Stimulated activated CD4-positive, alpha-beta T cell treated with anti-CD3 and anti-CD28 coated beads, Interleukin-1b, Interleukin-23, amount 100 ng/mL, for 48 hours (primary cell): Measurements from ENCODE around the gene BIRC6.
"Not testable (repeated sequence)": the region's sequence is repeated elsewhere in the genome, so short reads cannot be mapped to it uniquely, and the experiment has no call there.

Experiments
- DNase-seq: peaks from one replicate; pipeline ENCODE4 v3.0.0-alpha.2; 2020

Gene BIRC6

DNA sequence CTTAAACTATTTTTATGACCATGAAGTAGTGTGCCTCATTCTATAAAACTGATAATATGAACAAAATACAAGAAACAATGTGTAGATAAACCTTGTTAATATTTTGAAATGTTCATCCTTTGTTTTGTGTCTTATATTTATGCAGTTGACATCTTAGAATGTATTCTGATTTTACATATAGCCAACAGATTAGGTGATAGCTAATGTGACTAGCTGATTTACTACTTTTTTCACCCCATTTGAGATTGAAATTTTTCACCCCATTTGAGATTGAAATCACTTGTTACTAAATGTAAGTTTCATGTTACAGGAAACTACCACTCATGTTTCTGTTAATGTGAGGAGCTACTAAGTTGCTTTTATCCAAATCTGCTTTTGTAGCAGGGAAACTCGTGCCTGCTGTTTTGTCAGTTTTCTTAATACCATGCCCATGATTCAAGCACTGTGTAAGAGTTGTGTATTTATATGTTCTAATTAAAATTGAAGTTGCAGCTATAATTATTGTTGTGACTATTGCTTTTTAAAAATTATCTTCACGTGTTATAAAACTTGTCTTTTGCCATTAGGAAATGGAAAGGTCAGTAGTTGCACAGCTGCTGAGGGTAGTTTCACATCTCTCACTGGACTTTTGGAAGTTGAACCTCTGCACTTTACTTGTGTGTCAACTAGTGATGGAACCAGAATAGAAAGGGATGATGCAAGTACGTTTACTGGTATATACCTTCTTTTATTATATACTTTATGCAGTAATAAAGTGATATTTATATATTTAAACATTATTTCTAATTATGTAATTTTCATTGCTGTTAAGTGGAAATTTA is 96.6 kb downstream of the BIRC6 start:
- no peak for DNase-seq

DNA sequence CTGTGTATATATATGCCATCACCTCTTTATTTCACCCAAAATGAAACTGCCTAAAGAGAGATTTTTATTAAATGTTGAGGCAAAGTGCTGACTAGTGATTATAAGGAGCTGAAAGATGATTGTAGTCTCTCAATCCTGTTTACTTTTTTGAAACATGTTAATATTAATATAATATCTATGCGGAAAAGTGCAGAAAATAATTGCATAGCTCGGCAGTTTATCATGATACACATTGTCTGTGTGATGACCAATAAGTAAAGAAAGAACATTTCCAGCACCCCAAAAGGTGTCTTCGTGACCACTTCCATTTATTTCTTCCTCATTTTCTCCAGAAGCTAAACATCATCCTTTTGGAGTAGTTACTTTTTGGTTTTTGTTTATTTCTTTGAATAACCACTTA is 99.0 kb downstream of the BIRC6 start:
- no peak for DNase-seq

- DNase-seq = no peak
Observed at GRCh38 chr2:32456808-32457207, 100.0 kb downstream of the BIRC6 start.

- no peak for DNase-seq
Observed at GRCh38 chr2:32457814-32458213, 101.0 kb downstream of the BIRC6 start.

DNA sequence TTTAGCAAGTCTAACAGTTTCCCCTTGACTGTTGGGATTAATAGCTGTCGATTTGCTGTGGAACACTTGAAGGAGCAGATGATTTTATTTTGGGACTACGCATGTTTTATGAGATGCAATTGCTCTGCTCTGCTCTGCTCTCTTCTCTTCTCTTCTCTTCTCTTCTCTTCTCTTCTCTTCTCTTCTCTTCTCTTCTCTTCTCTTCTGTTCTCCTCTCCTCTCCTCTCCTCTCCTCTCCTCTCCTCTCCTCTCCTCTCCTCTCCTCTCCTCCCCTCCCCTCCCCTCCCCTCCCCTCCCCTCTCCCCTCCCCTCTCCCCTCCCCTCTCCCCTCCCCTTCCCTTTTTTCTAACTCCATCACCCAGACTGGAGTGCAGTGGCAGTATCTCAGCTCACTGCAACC is 104.0 kb downstream of the BIRC6 start:
- DNase-seq = not testable (repeated sequence)

GRCh38 chr2:32463110-32463509 is 106.3 kb downstream of the BIRC6 start:
- DNase-seq = no peak

GRCh38 chr2:32464431-32464830 is 107.6 kb downstream of the BIRC6 start:
- DNase-seq = no peak

GRCh38 chr2:32472605-32473004 is 115.8 kb downstream of the BIRC6 start:
- no peak for DNase-seq

DNA sequence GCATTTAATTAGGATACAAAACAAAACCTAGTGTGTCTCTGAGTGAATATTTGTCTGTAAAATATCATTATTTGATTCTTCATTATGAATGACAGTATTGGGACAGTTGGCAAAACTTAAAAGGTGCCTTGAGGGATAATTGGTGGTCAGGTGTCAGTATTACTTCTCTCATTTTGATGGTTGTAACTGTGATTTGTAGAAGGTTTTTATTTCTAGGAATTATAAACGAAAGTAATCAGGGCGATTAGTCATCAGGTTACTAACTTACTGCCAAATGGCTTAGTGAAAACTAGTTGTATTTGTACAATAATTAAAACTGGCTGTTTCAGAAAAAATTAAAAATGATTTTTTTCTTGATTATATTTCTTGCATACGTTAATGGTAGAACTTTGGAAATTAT is 117.6 kb downstream of the BIRC6 start:
- DNase-seq = no peak

DNA sequence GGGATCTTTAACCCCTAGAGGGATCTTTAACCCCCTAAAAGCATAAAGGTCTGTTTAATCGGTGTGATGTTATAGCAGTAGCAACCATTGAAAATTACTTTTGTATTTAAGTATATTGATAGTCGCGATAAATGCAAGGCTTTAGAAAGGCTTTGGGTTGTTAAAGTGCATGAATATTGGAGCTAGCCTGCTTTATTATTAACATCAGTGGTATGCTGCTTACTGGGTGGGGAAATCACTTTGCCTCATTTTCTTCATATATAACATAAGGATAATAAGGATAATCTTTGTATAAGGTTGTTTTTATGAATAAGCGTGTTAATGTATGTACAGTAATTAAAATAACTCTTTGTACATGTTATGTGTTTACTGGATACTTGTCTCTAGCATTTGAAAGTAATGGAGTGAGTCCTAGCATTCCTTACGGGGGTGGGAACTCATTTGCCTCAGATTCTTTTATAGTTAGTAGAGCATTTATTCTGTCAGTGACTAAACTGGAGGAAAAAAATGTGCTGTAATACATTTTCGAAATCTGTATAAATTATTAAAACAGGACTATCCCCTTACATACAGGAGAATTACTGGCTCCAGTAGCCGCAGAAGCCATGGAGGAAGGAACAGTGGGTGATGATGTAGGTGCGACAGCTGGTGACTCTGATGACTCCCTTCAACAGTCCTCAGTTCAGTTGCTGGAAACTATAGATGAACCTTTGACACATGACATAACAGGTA is 122.2 kb downstream of the BIRC6 start:
- no peak for DNase-seq

DNA sequence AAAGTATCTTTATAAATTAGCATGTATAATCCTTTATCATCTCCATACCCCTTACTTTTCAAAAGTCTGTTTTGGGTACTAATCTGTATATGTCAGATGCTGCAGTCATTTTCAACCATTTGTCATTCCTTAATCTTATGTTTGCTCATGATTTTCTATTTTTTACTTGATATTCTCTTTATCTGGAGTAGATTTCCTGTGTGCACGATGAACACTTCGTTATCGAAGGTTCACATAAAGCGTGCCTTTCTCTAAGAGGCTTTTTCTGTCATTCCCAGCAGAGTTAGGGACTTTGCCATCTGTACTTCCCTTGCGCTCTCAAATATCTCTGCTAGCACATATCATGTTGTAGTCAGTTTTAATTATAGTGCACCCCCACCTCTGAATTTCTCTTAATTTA is 123.2 kb downstream of the BIRC6 start:
- no peak for DNase-seq

DNA sequence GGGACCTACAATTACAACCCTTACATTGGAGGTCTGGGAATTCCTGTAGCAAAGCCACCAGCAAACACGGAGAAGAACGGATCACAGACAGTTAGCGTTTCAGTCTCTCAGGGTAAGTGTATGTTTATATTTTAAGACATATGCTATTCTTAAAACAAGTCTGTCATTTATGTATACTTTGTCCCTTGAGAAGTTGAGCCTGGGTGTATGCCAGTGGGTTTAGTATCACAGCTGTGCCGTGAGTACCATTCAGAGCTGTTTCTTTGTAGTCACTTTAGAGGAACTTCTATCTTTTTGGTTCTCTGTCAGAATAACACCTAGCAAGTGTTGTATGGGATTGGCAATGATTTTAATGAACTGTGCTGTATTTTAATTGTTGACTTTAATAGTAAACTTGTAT is 125.6 kb downstream of the BIRC6 start:
- DNase-seq = no peak

DNA sequence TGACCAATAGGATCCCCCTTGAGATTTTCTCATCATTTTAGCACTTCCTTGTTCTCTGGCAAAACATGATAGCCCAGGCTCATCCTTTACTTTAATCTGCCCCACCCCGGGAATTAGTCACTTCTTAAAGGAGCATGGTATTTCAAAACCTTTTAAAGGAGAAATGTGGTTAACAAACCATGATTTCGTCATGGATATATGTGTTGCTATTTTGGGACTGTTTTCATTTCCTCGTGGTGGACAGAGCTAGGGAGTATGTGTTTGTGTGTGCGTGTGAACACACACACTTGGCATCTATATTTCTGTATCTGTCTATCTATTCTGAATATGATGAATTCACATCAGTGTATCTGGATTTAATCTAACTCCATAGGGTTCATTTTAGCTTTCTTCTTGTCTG is 128.1 kb downstream of the BIRC6 start:
- DNase-seq = no peak

DNA sequence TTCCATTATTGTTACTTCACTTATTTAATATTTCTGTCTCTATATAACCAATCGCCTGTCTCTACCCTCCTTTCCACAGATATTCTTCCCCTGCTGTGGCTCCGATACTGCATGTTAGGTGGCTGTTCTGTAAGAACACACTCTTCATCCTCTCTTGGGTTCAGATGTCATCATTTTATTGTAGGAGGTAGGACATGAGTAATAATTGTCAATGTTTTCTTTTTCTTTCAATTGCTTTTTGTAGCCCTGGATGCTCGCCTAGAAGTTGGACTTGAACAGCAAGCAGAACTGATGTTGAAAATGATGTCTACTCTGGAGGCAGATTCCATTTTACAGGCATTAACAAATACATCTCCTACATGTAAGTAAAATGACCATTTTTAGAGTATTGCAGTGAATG is 128.6 kb downstream of the BIRC6 start:
- DNase-seq = no peak

- no peak for DNase-seq
Observed at GRCh38 chr2:32489061-32489460, 132.2 kb downstream of the BIRC6 start.

- DNase-seq = no peak
Observed at GRCh38 chr2:32491346-32491745, 134.5 kb downstream of the BIRC6 start.

DNA sequence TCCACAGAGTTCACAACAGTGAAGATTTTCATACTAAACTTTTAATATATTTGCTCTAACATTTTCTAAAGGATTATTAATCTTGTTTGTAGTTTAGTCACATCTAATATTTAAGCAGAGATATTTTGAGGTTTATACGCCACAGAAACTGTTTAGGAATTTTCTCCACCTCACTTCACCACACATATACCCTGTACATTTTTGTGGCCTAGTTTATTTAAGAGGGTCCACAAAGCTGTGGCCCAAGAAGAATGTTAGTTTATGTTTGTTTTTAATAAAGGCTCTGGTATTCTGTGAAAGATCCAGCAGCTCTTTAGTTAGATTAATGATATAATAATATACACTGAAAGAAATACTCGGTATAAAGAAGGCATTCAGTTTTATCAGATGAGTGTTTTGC is 138.3 kb downstream of the BIRC6 start:
- DNase-seq = no peak

DNA sequence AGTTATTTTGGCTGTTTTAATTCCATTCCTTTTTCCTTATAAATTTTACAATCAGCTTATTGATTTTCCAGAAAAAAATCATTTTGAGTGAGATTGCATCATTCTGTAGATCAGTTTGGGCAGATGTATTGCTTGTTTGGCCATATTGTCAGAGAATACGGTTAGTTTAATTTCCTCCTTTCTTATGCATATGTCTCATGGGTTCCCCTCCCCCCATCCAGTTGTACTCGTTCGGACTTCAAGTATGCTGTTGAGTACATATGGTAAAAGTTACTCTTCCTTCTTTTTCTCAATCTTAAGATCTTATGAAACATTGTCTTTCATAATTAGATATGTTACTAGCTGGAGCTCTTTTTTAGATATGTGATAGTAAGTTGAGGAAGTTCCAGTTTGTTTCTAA is 139.8 kb downstream of the BIRC6 start:
- DNase-seq = no peak

DNA sequence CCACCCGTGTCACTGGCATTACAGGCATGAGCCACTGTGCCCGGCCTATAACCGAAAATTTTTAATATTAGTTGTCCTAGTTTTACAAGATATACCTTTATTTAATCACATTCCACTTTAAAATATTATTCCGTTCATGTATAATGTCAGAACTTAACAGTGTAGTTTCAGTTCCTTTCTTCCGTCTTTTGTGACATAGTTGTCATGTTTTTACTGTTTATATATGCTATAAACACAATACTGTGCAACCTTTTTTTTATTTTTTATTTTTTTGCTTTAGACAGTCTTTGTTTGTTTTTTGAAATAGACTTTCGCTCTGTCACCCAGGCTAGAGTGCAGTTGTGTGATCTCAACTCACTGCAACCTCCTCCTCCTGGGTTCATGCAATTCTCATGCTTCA is 141.5 kb downstream of the BIRC6 start:
- DNase-seq = no peak

- DNase-seq = no peak
Observed at GRCh38 chr2:32502941-32503340, 146.1 kb downstream of the BIRC6 start.

DNA sequence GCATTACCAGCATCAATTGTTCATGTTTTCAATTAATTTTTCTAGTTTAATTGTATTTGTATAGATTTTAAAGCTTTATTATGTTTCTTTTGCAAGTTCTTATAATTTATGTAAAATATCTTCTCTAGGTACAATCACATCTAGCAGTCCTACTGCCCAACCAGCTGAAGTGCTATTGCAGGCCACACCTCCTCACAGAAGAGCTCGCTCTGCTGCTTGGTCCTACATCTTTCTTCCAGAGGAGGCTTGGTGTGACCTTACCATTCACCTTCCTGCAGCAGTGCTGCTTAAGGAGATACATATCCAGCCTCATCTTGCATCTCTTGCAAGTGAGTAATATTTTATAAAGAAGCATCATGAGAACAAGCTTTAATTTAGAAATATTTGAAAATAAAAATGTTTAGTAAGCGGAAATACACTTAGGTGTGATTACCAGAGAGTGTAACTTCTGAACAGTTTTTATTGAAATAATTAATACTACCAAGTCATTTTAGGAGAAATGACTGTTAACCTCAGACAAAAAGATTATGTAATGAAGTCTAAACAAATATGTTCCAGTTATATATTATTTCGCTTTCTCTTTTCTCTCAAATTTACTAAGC is 148.2 kb downstream of the BIRC6 start:
- no peak for DNase-seq

- no peak for DNase-seq
Observed at GRCh38 chr2:32506446-32506845, 149.6 kb downstream of the BIRC6 start.

GRCh38 chr2:32514946-32515345 is 158.1 kb downstream of the BIRC6 start:
- no peak for DNase-seq

DNA sequence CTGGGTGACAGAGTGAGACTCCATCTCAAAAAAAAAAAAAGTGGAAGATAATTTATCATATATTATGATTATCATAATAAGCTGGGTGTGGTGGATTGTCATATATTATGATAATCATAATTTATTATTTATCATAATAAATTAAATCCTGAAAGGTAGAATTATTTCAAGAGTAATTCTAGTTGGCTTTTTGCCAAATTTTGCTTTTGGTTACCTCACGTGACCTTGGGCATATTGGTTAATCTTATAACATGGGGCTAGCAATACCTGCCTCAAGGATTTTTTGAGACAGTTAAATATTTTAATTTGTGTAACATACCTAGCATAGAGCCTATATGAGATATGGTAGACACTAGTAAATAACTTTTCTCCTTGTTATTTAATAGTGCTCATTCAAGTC is 159.7 kb downstream of the BIRC6 start:
- DNase-seq = no peak
